GM18502 (cell line): ENCODE results near the gene ADAMTSL3.
"Not testable (repeated sequence)": the region's sequence is repeated elsewhere in the genome, so short reads cannot be mapped to it uniquely, and the experiment has no call there.

ENCODE experiments used
- ATAC-seq: cut with Tn5 transposase; IDR thresholded peaks from one replicate; pipeline ENCODE4 v1.9.1; 2021; ENCODE audit warnings: mild to moderate bottlenecking; ENCODE audit not compliant: unreplicated experiment, poor library complexity

The ADAMTSL3 gene

DNA sequence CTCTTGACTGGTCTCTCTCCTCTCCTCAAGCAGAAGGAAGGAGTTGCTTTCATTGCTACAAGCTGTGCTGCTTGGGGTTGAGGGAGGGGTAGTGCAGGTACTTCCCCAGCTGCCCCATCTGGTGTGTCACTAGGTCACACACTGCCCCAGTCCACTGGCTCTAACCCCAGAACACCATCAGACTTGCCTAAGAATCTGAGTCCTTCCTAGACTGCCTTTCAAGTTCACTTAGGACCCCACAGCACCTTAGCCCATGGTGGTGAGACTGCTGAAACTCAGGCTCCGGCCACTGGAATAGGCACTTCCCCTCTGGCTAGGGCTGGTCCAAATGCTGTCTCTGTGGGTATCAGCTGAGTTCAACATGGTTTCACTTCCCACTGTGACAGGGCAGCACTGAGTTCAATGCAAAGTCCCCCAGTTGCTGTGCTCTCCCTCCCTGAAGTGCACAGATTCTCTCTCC is 301.9 kb downstream of the ADAMTSL3 start:
- ATAC-seq, result peak; percentile 98

DNA sequence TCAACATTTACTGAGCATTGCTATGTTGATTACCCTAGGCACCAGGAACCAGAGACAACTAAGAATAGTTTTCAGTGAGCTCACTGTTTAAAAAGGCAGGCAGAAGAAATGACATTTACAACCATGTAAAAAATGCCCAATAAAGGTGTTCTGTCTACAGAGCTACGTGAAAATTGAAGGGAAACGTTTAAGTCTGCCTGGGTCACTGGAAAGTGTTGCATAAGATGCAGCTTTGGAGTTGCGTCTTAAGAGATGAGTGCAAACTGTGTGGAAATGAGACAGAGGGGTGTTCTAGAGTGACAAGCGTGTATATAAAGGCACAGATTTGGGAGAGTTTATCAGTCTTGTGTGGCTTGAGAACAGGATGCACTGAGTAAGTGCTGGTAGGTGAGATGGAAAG is 303.0 kb downstream of the ADAMTSL3 start:
- ATAC-seq, result no peak

- no peak for ATAC-seq
These were observed 305.6 kb downstream of the ADAMTSL3 start for GRCh38 chr15:83959477-83959876.

- no peak for ATAC-seq
These were observed 306.4 kb downstream of the ADAMTSL3 start for GRCh38 chr15:83960192-83960829.

GRCh38 chr15:83961311-83961710 is 307.4 kb downstream of the ADAMTSL3 start:
- ATAC-seq, result no peak

GRCh38 chr15:83964967-83965366 is 311.0 kb downstream of the ADAMTSL3 start:
- not testable (repeated sequence) for ATAC-seq

GRCh38 chr15:83970295-83970890 is 316.5 kb downstream of the ADAMTSL3 start:
- no peak for ATAC-seq

DNA sequence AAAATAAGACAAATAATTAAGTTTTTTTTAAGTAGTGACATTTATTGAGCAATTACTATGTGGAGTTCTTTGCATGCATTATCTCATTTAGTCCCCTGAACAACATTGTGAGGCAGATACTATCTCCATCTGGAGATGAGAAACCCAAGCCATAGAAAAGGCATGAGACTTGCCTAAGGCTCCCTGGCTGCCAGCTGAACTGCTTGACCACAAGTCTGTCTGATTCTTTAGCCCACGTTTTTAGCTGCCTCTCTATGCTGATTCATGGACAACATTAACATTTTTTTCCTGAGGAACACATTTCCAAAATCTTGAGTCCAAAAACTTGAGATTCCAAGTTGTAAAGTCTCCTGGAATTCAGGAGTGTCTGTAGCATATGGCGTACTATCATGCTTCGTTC is 318.1 kb downstream of the ADAMTSL3 start:
- no peak for ATAC-seq

DNA sequence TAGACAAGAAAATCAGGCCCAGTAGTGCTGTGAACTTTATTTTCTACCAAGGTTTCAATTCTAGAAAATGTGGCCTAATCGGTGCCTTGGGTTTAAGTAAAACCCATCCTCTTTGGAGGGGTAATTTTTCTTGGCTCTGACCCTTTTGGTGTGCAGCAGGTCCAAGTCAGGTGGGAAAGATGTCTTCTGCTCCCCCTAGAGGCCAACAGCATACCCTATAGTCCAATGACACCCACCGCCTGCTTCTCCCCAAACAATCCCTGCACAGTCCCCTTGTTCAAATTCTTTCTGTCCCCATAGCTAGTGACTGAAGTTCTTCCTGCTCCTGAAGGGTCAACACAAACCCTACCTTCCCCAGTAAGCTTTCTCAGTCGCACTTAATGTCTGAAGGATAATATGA is 319.9 kb downstream of the ADAMTSL3 start:
- ATAC-seq, result peak; percentile 56

- no peak for ATAC-seq
These were observed 324.1 kb downstream of the ADAMTSL3 start for GRCh38 chr15:83977992-83978391.

DNA sequence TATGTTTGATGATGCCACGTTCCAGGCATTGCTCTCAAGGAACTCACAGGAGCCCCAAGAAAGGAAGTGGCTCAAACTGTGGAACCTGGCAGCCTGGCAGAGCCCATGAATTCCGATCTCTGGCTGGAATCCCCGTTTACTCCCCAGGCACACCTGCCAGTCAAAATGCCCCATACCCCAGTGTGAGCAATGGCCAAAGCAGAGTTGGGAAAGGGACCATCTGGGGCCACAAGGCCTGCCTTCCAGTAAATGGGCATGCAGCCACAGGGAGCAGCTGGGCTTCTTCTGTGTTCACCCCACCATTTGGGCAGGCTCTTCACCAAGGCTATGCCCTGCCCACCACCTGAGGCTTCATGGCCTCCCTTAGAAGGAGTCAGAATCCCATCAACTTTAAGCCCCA is 324.7 kb downstream of the ADAMTSL3 start:
- ATAC-seq, result no peak

- no peak for ATAC-seq
These were observed 326.7 kb downstream of the ADAMTSL3 start for GRCh38 chr15:83980637-83981036.

DNA sequence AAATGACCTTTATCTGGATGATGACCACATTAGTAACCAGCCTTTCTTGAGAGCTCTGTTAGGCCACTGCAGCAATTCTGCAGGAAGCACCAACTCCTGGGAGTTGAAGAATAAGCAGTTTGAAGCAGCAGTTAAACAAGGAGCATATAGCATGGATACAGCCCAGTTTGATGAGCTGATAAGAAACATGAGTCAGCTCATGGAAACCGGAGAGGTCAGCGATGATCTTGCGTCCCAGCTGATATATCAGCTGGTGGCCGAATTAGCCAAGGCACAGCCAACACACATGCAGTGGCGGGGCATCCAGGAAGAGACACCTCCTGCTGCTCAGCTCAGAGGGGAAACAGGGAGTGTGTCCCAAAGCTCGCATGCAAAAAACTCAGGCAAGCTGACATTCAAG is 328.8 kb downstream of the ADAMTSL3 start:
- no peak for ATAC-seq

GRCh38 chr15:83983634-83984458 is 329.9 kb downstream of the ADAMTSL3 start:
- peak; percentile 91 for ATAC-seq

DNA sequence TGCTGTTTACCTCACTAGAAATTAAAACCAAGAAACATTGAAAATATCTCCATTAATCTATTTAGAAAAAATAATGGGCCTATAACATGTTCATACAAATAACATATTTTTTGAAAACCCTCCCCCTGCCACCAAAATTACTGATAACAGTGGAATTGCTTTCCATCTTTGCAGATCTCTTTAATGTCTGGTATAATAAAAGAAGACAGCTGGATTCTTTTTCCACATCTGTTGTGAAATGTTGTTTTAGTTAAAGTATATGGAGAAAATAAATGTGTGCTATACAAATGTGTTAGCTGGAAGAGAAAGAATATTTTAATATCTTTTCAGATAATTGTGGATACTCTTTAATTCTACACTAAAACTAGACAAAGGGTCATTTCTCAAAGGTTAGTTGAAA is 330.7 kb downstream of the ADAMTSL3 start:
- no peak for ATAC-seq

DNA sequence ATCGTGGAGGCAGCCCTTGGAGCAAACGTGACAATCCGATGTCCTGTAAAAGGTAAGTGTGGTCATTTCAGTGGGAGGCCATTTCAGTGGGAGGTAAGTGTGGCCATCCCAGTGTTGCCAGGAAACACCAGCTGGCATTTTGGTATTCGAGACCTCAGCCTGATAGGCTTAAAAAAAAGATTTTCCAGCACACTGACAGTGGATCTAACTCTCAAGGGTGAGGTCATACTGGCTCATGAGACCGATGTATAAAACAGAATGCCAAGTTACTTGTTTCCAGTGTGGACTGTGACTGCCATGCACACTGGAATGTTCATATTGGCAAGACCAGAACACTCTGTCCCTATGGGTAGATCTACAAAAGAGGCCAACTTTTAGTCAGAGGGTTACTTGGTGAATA is 337.2 kb downstream of the ADAMTSL3 start:
- ATAC-seq, result no peak

DNA sequence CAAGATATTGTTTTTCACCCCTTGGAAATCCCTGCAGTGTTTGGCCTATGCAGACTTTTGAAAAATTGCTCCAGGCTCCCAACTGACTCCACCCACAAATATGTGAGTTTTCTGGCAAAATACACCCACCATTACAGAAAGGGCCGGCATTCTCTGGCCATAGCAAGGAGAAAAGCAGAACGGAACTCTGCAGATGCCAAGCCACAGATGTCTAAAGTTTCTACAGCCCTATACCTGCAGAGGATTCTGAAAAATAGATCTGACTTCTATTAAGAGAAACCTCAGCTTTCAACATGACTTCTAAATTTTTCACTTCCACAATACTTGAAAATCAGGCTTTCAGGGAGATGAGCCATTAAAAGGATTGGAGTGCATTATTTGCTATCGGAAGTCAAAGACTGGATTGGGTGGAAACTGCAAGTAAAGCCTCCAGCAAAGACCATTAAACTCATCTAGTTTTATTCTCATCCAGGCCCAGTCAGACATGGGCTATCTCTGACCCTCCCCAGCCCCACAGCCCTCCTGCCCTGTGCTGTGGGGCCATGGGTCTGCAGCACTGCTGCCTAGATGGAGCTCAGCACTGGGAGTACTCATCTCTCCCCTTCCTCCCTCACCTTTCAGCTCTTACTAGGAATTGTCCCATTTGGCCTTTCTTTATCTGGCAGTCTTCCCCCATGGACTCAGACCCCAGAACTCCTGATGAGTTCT is 338.6 kb downstream of the ADAMTSL3 start:
- peak; percentile 78 for ATAC-seq

- no peak for ATAC-seq
These were observed 339.7 kb downstream of the ADAMTSL3 start for GRCh38 chr15:83993591-83993990.

DNA sequence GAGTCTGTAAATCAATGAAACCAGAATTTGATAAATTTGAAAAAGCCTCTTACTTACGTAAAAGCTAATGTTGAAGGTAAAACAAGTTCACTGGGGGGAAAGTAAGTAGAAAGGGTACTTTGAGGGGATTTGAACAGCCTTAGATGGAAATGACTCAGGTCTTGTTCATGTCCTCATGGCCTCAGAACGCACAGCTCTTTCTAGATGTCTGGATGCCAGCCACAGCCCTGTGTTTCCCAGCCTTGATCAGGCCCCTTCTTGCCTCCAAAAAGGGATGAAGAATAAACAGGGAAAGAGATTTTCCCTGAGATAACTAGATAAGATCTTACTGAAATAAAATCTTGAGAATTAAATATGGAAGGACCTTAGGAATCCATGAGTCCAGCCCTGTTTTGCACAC is 344.6 kb downstream of the ADAMTSL3 start:
- no peak for ATAC-seq

DNA sequence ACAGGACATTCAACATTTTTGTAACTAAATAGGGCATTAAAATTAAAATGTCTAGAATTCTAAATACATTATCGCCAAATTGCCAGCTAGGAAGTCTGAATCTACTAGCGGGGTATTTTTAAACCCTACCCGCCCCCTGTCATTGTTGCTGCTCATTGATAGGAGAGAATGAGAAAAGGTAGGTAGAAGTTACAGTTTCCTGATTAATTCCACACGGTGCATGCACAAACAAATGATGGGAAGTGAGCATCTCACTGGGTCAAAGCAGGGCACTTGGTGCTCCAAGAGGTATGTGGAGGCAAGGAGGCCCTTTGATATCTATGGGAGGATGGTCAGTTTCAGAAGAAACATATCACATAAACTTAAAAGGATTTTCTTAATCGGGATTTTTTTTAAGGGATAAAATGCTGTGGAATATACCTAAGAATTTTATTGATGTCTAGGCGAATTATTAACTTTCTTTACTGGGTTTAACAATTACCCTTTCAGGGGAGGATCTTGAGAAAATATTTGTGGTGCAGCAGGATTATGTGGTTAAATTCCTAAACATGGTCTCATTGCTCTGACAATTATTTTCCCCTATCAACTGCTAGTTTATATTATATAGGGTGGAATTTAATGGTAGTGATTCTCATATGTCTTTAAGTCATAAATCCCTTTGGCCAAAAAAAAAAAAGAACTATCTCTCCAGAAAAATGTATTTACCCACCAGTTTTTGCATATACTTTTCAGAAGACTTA is 345.6 kb downstream of the ADAMTSL3 start:
- no peak for ATAC-seq
